ENCODE data around the gene DIS3L2.
"Not testable (repeated sequence)": the region's sequence is repeated elsewhere in the genome, so short reads cannot be mapped to it uniquely, and the experiment has no call there.

Gene DIS3L2

GRCh38 chr2:232113821-232114220 is 152.3 kb downstream of the DIS3L2 start:
- FAIRE-seq, result no peak

GRCh38 chr2:232115728-232116361 is 154.3 kb downstream of the DIS3L2 start:
- FAIRE-seq; DNase-seq (ENCODE audit: low spot score): not testable (repeated sequence)

More at GRCh38 chr2:232113821-232114220, 152.3 kb downstream of the DIS3L2 start:
- DNase-seq (ENCODE audit: low spot score), result no peak

- DNase-seq (ENCODE audit: low spot score) (no peak), FAIRE-seq (no peak)
Observed at GRCh38 chr2:232116852-232117251, 155.3 kb downstream of the DIS3L2 start.

- no peak for FAIRE-seq
- DNase-seq (ENCODE audit: low spot score), result no peak
Observed at GRCh38 chr2:232117413-232117812, 155.9 kb downstream of the DIS3L2 start.

- FAIRE-seq, result no peak
- no peak for DNase-seq (ENCODE audit: low spot score)
Observed at GRCh38 chr2:232120911-232121310, 159.4 kb downstream of the DIS3L2 start.

- DNase-seq (ENCODE audit: low spot score) (no peak), FAIRE-seq (no peak)
Observed at GRCh38 chr2:232124309-232124708, 162.8 kb downstream of the DIS3L2 start.

GRCh38 chr2:232126301-232127099 is 165.0 kb downstream of the DIS3L2 start:
- DNase-seq (ENCODE audit: low spot score) (no peak), FAIRE-seq (no peak)

GRCh38 chr2:232129483-232129882 is 168.0 kb downstream of the DIS3L2 start:
- DNase-seq (ENCODE audit: low spot score), result no peak
- FAIRE-seq, result no peak

GRCh38 chr2:232132181-232132580 is 170.7 kb downstream of the DIS3L2 start:
- no peak for DNase-seq (ENCODE audit: low spot score)

GRCh38 chr2:232133078-232133477 is 171.6 kb downstream of the DIS3L2 start:
- no peak for DNase-seq (ENCODE audit: low spot score)
- FAIRE-seq, result no peak

More at GRCh38 chr2:232132181-232132580, 170.7 kb downstream of the DIS3L2 start:
- FAIRE-seq, result no peak

- no peak for FAIRE-seq
- DNase-seq (ENCODE audit: low spot score), result no peak
Observed at GRCh38 chr2:232134939-232135338, 173.4 kb downstream of the DIS3L2 start.

GRCh38 chr2:232137356-232138147 is 176.0 kb downstream of the DIS3L2 start:
- DNase-seq (ENCODE audit: low spot score), result no peak

GRCh38 chr2:232138441-232138840 is 176.9 kb downstream of the DIS3L2 start:
- DNase-seq (ENCODE audit: low spot score), result no peak
- FAIRE-seq, result no peak

More at GRCh38 chr2:232137356-232138147, 176.0 kb downstream of the DIS3L2 start:
- no peak for FAIRE-seq

- DNase-seq (ENCODE audit: low spot score) (no peak), FAIRE-seq (no peak)
Observed at GRCh38 chr2:232139171-232139594, 177.7 kb downstream of the DIS3L2 start.

GRCh38 chr2:232139786-232140562 is 178.5 kb downstream of the DIS3L2 start:
- DNase-seq (ENCODE audit: low spot score), result no peak
- FAIRE-seq, result no peak

GRCh38 chr2:232141591-232141990 is 180.1 kb downstream of the DIS3L2 start:
- DNase-seq (ENCODE audit: low spot score) (no peak), FAIRE-seq (no peak)

GRCh38 chr2:232142049-232142448 is 180.5 kb downstream of the DIS3L2 start:
- DNase-seq (ENCODE audit: low spot score) (peak; percentile 22), FAIRE-seq (no peak)

- DNase-seq (ENCODE audit: low spot score) (no peak), FAIRE-seq (no peak)
Observed at GRCh38 chr2:232142502-232142901, 181.0 kb downstream of the DIS3L2 start.

- no peak for DNase-seq (ENCODE audit: low spot score)
Observed at GRCh38 chr2:232146294-232146693, 184.8 kb downstream of the DIS3L2 start.

GRCh38 chr2:232147440-232148077 is 186.0 kb downstream of the DIS3L2 start:
- DNase-seq (ENCODE audit: low spot score), result no peak
- no peak for FAIRE-seq

More at GRCh38 chr2:232146294-232146693, 184.8 kb downstream of the DIS3L2 start:
- no peak for FAIRE-seq
